GM23248 (cell line): ENCODE measurements around the gene LRRC4B.

Experiments
- EZH2 ChIP-seq: fragments of 200-600 bp; sonication (generic); IDR thresholded peaks from 2 replicates; pipeline ENCODE4 v1.6.1; 2018; ENCODE audit warnings: antibody characterized with exemption, mild to moderate bottlenecking; ENCODE audit not compliant: insufficient read depth, poor library complexity, severe bottlenecking
- EZH2phosphoT487 ChIP-seq: fragments of 200-600 bp; sonication (generic); IDR thresholded peaks from 2 replicates; pipeline ENCODE4 v1.6.1; 2018; ENCODE audit warnings: antibody characterized with exemption, moderate library complexity, mild to moderate bottlenecking, low read depth; ENCODE audit not compliant: insufficient read depth

DNA sequence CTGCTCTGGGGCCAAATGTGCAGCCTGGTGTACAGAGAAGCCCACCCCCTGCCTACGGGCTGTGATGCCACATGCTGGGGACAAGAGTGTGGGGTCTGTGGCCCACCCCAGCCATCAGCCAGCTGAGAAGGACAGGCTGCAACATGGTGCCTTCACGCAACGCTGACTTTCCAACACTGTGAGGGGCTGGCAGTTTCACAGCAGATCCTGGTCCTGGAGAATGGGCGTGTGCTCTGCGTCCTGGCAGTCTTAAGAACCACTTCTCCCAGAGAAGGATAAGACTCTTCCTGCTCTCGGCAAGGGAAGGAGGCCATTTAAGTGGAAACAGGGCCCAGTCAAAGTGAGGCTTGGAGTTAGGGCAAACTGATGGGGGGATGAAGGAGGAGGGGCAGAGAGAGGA is 4.6 kb downstream of the LRRC4B start:
- no peak for TF ChIP-seq EZH2
- TF ChIP-seq EZH2phosphoT487, result no peak
